Measurements from ENCODE around the gene OR52D1.

Gene OR52D1

DNA sequence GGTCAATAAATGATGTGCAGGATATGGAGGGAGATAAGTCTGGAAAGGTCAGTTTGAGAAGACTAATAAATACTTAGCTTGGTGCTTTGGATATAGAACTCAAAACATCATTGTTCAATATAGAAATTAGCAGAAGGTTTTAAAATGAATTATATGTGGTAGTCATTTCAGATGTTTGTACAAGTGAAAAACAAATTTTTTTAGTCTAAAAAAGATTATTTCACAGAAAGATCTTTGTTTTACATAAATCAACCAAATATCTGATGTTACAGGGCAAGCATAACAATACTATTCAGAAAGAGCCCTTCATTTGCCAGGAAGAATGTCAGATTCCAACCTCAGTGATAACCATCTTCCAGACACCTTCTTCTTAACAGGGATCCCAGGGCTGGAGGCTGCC, at the start of gene OR52D1:
OR52D1 (plus strand) TSS at position 301 of the 400 bp plus-strand sequence; CDS start at position 323, 22 bp downstream.
- no peak for DNase-seq (ENCODE audit: low read depth in 2 of 2)

DNA sequence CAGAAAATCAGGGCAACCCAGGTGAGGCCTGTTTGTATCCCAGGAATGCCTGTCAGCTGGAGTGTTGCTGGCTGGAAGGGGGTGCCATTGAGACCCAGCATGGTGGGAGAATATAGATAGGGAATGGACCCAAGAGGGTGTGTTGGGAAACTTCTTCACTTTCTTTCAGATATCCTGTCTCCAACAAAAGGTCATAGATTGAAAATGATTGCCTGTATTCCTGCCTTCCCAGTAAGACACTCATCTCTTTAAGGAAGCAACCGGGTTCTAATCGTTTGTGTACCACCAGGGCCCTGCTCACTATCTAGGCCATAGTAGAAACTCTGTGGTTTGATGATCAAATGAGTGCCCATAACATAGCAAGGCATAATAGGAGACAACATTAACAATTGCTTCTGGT, 47.1 kb upstream of the OR52D1 start, which contains the start of gene OR51I1:
OR51I1 (minus strand) TSS at position 101 of the 400 bp plus-strand sequence; CDS start at position 101, 0 bp downstream.
- no peak for DNase-seq (ENCODE audit: low read depth in 2 of 2)

DNA sequence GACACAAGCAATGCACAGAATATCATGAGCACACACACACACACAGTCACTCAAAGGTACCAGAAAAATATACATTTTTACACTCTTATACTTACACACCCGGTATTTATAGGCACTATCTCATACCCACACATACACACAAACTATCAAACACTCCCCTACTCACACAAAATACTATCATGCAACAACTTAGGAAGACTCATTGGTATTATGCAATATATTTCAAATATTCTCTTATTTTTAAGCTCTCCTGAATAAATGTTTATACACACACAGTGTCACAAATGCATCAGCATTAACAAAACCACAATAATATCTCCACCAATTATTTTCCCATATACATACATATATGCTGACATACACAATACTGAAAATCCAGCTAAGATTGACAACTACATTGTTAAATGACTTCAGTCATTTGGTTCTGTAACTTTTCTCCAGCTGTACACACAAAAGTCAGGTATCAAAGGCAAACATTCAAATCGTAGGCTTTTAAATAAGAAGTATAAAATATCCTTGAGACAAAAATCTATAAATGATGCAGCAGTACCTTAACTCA, 44.6 kb upstream of the OR52D1 start:
- no peak for DNase-seq (ENCODE audit: low read depth in 2 of 2)

DNA sequence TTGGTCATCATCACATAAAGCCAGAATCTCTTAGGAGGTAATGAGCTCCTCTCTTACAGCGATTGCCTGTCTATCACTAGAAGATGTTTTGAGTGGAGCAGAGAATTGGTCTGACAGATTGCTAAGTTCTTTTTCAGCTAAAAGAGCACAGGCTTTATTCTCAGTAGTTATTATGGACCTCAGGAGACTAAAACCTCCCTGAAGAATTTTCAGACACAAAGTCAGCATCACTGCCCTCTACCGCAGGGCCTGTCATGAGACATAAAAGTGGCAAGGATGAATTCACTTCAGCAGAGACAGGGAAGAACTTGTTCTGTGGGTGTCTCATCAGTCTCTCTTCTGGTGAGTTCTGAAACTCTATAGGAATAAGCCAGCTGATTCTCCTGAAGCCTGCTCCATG, 39.5 kb upstream of the OR52D1 start, which contains the start of gene OR51I2:
OR51I2 (plus strand) TSS at position 301 of the 400 bp plus-strand sequence. CDS start 4,166 bp downstream, outside the sequence.
- DNase-seq (ENCODE audit: low read depth in 2 of 2) = no peak

DNA sequence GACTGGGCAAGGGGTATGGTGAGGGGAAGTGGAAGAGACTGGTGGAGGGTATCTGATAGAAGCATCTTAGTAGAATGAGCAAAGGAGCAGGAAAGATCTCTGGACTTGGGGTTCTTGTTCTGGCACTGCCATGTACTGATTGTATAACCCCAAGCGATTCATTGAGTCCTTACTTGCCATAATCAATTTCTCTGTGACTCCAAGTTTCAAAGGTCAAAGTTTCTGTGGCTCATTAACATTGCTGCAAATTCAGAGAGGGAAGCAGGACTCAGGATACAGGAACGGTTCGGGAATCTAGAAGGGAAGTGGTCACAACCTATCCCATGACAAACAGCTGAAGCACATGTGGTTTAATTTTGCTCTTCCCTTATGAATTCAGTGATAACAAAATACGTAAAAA, 39.1 kb upstream of the OR52D1 start:
- DNase-seq (ENCODE audit: low read depth in 2 of 2) = no peak

DNA sequence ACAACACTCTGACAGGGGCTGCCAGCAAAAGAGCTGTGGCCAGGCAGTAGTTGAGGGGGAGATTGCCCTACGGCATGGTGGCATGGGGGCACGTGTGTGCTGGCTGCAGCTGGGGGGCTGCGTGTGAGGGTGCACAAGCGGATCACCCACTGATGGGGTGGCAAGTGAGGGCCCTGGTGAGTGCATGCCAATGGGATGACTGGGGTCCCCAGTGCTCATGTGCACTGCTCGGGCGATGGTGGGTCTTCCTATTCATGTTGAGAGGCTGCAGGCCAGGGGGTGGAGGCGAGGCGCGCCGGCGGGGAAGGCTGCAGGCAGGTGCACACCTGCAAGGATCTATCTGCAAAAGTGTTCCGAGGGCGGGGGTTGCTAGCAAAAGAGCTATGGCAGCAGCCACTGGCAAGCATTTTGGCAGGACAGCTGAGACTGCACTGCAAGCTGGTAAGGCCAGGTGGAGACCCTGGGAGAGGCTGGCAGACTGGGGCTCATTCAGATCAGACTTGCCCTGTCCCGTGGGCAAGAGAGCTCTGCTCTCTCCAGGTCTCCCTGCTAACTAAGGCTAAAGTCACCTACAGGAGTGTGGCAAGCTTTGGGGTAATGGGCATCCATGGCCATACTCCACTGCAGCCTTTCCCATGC, 27.4 kb upstream of the OR52D1 start:
- DNase-seq (ENCODE audit: low read depth in 2 of 2) = no peak

DNA sequence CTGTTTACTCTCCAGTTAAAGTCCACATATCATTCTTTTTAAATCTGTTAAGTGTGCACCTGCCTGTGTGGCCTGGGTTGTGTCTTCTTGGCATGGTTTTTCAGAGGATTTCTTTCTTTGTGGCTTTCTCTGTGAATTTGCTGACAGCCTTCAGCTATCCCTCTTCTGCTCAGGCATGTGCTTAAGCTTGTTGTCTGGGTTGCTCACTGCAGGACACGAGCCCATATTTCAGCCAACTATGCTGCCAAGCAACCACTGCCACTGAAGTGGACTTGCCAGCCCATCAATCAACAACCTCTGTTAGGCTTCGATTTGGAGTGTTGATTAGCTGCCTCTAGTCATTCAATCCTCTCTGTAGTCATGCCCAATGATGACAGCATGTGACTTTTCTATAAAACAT, 21.0 kb upstream of the OR52D1 start:
- no peak for DNase-seq (ENCODE audit: low read depth in 2 of 2)

DNA sequence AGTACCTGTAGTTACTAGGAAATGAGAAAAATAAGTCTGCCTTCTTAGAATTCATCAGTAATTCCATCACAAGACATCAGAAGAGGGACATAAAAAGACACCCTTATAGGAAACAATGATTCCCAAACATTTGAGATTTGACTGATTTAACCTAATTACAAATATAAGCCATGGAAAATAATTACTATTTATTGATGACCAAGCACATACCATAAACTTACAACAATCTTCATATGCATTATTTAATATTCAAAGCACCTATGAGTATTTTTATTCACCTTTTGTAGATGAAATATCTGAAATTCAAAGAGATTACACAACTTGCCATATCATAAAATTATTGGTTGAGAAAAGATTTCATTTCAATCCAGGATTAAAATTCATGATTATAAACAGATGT, 14.6 kb upstream of the OR52D1 start:
- DNase-seq (ENCODE audit: low read depth in 2 of 2) = no peak

DNA sequence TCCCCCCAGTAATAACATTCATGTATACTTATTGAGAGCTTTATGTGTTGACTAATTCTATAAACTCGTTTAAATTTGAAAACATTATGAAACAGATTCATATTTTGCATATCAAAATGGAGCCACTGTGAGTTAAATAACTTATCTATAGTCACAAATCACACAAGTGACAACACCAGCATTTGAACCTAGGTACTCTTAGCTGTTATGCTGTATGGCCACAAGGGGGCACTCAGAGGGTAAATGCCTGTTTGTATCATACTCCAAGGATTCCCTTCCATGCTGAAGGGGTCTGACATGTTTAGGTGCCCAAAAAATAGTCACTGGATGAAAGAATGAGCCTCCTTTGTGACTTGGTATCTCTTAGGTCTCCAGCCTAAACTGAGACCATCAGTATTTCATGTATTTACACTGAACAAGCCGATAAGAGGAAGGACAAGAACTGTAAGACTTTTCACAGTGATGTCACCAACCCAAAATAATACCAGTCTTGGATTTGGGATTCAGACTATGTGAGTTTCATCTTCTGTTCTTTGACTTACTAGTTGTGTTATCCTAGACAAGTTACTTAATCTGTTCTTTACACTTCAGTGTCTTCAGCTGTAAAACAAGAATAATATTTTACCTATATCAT, 12.2 kb upstream of the OR52D1 start:
- DNase-seq (ENCODE audit: low read depth in 2 of 2) = peak in 1 of 2 donors; percentile 15

DNA sequence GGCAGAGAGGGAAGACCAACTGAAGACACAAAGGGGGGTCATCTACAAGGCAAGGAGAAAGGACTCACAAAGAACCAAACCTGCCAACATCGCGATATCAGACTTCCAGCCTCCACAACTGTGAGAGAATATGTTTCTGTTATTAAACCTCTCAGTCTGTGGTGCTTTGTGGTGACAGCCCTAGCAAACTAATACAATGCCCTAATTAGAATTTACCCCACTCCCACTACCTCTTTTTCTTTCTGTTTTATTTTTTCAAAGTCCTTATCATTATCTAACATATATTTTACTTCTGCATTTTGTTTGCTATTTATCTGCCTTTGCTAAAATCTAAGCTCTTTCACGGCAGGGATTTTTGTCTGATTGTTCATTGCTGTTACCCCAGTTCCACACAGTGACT, 2.5 kb upstream of the OR52D1 start:
- no peak for DNase-seq (ENCODE audit: low read depth in 2 of 2)

DNA sequence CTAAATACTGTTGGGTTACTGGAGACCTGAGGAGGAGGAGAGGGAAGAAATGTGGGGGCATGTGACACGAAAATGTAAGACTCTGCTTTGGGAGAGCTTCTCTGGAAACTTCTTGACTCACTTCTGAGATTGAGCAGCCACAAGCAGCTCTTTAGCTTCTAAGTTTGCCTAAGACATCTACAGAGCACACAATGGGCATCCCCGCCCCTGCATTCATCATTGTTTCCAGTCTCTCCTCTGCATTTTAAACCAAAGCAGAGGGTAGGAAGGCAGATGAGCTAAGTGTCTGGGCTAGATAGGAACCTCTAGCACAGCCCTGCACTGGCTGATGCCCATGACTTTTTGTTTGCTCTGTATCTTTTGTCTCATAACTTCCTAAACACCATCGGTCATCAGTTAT, 2.1 kb upstream of the OR52D1 start:
- DNase-seq (ENCODE audit: low read depth in 2 of 2) = peak; percentile 5 to 7

DNA sequence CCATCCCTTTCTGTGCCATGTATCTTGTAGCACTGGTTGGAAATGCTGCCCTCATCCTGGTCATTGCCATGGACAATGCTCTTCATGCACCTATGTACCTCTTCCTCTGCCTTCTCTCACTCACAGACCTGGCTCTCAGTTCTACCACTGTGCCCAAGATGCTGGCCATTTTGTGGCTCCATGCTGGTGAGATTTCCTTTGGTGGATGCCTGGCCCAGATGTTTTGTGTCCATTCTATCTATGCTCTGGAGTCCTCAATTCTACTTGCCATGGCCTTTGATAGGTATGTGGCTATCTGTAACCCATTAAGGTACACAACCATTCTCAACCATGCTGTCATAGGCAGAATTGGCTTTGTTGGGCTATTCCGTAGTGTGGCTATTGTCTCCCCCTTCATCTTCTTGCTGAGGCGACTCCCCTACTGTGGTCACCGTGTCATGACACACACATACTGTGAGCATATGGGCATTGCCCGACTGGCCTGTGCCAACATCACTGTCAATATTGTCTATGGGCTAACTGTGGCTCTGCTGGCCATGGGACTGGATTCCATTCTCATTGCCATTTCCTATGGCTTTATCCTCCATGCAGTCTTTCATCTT, 414 bp downstream of the OR52D1 start:
- no peak for DNase-seq (ENCODE audit: low read depth in 2 of 2)

DNA sequence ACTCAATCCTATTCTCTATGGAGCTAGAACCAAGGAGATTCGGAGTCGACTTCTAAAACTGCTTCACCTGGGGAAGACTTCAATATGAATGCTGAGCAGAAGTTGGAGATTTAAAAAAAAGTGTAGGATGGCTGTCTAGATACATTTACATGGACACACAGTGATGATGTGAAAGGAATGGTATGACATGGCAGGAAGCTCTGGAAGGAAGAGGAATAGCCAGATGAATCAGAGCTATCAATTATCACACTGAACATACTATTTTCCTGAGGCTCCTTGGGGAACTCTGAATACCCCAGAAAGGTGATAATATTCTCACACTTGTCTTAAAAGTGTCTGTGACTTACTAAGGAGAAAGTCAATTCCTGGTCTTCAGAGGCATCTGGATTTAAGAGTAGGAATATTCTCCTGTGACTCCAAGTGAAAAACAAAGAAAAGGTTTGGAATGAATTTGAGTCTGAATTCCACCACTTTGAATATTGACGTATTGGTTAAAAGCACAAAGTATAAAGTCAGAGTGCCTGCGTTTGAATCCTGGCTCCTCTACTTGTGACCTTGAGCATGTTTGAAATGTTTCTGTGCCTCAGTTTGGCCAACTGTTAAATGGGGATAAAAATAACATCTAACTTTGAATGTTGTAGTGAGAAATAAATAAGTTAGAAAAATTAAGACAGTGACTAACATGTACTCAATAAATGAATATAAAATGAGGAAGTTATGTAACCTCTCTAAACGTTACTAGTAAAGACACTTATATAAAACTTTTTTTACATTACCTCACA, 1.3 kb downstream of the OR52D1 start:
- DNase-seq (ENCODE audit: low read depth in 2 of 2) = no peak

DNA sequence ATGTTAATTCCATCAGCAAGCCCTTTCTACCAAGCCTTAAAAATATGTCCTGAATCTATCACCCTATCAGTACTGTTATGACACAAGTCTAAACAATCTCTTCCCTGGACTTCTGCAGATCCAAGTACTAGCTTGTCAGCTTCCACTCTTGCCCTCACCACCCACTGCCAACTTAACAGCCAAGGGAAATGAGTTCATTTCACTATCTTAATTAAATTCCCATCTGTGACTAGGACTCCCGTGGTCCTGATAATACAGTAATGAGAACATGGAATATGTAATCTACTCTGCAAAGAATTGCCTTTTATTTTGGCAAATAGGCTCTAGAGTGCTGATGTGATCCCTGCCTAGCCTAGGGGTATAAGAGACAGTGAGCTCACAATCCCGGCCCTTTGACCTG, 11.2 kb downstream of the OR52D1 start:
- no peak for DNase-seq (ENCODE audit: low read depth in 2 of 2)

DNA sequence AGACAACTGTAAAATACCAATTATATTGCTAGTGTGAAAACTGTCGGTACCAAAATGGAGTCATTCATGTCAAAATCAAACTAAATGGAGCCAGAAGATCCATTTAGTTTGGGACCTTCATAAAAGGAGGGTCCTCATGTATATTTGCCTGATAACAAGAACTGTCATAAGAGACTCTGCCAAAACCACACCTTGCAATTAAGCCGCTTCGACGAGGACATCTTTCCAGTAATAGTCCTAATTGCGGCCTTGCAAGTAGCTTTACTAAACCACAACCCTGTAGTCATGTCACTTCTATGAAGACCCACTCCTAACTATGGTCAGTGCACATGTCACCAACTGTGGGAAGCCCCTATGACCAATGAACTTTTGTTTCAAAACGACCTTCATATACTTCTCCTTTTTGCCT, 11.9 kb downstream of the OR52D1 start:
- DNase-seq (ENCODE audit: low read depth in 2 of 2) = no peak

DNA sequence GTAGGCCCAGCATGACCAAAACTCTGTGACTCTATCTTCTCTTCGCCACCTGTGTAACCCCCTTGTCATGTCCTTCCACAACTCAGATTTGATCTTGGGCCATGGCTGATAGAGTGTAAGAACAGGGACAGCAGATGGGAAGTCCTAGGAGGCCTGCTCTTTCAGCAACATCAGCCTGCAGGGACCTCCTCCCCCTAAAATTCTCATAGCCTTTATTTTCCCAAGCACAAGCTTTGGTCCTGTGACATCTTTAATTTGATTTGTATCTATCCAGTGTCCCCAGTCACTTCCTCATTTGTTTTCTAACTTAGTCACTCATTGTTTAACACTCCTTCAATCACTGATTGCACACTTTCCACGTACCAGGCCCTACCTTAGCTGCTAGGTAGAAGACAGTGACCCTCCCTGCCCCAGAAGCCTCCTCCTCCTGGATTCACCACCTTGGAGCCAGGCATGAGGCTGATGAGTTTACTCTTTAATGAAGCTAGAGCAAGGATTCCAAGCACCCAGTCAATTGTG, 16.0 kb downstream of the OR52D1 start:
- no peak for DNase-seq (ENCODE audit: low read depth in 2 of 2)

DNA sequence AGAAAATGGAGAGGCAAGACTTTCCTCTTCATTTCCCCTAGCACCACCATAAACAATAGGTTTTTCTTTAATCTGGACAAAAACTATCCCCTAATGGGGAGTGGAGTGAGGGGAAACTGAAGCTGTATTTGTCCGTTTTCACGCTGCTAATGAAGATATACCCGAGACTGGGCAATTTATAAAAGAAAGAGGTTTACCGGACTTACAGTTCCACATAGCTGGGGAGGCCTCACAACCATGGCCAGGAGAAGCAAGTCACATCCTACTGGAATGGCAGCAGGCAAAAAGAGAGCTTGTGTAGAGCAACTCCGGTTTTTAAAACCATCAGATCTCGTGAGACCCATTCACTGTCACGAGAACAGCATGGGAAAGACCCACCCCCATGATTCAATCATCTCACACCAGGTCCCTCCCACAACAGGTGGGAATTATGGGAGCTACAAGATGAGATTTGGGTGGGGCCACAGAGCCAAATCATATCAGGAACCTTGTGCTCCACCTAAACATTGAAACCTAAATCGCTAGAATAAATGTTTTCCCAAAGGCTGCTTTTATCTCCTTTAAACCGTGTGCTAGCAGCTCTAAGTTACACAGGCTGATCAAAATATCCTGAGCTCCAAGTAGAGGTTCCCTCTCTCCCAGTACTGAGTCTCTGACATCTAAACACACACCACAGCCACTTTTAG, 17.0 kb downstream of the OR52D1 start:
- no peak for DNase-seq (ENCODE audit: low read depth in 2 of 2)

DNA sequence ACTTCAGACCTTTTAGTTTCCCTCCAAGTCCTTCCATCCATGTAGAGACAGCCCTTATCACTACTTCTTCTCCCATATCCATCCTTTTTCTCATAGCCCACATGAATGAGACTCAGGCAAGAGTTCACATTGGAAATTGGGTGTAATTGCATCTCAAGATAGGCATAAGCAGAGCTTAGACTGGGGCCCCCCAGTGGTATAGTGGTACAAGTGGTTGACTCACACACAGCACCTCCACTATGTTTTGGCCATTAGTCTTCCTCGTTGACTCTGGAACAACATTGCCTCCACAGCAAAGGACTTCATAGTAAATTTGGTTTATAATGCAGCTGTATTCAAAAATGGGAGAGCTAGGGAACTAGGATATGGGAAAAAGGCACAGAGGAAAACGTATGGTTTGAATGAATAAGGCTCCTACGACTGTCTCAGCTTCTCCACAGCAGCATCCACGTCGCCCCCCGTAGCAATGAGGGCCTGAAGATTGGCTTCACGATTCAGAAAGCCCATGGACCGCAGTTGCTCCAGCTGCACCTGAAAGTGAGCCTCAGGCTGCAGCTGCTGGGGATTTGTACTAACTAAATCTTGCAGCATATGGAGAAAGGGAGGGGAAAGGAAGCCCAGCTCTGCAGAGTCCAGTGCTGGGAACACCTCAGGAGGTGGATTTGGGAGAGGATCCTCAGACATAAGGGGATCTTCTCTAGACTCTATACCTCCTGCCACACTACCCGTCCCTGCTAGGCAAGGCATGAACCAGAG, 18.9 kb downstream of the OR52D1 start:
- no peak for DNase-seq (ENCODE audit: low read depth in 2 of 2)

DNA sequence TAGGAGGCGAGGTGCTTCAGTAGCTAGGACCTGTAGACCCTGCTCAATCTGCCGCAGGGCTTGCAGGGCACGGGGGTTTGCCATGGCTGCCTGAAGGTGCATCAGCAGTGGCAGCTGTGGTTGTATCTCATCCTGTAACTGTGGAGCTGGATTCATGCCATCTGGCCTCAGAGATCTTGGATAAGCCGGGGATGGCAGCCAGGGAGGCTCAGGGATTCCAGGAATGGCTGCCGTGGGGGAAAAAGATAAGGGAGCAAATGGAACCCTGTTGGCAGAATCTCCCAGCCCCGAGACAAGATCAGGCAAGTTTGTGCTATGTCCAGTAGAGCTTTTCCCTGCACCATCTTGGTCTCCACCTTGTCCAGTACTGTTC, 19.4 kb downstream of the OR52D1 start:
- DNase-seq (ENCODE audit: low read depth in 2 of 2) = no peak

DNA sequence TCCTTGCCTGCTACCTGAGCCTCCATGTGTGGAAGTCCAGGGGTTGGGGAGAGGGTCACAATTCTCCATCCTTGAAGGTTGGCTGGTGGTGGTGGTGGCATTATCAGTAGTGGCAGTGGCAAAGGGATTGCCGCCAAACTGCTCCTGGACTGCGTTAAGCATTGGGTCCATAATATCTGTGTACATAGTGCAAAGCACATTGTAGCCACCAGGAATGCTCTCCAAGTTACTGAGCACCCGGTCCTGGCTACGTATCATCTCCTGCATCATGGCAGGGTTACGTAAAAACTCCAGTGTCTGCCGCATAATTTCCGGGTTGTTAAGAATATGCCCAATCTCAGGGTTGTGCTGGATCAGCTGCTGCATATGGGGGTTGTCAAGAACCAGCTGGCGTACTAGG, 20.1 kb downstream of the OR52D1 start:
- DNase-seq (ENCODE audit: low read depth in 2 of 2) = no peak
